GM18873 (cell line): ENCODE measurements around the gene RBFOX1.

ENCODE experiments used
- ATAC-seq: cut with Tn5 transposase; IDR thresholded peaks from one replicate; pipeline ENCODE4 v1.9.1; 2021; ENCODE audit warnings: mild to moderate bottlenecking, moderate library complexity, moderate number of reproducible peaks; ENCODE audit not compliant: unreplicated experiment, low FRiP score

The RBFOX1 gene

DNA sequence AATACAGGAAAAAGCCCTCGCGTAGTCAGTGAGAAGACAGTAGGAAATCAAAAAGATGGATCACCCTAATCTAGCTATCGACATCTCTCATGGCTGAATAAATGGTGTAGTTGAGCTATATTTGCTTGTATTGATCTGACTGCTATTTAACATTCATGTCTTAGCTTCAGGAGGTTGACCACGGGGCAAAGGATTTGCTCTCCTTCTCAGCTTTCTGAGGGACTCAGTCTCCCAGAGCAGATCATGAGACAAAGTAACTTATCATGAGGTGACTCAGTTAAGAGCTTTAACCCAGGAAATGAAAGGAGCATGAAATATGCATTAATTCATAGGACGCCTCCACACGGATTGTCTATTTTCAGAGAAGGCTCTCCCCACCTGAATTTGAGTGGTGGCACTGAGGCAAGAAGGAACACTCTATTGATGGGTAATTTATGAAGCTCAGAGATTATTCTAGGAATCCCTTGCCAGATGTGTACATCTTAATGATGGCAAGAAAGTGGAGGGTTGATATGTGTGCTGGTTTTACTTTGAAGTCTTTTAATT lies 608 bp downstream of the RBFOX1 start:
- no peak for ATAC-seq

DNA sequence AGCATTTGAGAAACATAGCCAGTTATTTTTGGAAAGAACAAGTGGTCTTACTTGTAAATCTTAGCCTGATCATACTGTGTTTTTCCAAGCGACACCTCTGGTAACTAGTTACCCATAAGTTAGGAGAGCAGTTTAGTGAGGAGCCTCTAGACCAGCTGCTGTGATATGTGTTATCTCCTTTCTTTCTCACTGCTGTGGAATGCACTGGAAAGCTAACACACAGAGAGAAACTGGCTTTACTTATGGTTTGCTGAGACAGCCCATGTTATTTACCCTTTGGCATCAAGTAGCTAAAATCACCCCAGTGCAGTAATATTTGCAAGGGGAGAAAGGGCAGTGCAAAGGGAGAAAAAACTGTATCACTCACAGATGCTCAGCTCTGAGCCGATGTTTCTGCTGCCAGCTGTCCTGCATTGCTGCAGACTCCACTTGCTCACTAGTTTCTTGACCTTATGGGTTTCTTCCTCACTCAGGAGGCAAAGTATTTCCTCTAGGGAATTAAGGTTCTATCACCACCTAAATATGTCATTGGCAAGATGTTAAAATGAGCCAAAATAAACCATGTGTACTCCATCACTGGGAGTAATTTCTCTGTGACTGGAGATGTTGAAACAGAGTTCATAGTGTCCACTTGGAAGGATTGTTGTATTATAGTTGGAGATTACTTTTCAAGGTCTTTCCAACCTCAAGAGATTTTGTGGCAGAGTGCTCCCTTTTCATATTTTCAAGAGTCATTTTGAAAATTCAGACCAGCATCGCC lies 2.3 kb downstream of the RBFOX1 start:
- ATAC-seq: no peak

DNA sequence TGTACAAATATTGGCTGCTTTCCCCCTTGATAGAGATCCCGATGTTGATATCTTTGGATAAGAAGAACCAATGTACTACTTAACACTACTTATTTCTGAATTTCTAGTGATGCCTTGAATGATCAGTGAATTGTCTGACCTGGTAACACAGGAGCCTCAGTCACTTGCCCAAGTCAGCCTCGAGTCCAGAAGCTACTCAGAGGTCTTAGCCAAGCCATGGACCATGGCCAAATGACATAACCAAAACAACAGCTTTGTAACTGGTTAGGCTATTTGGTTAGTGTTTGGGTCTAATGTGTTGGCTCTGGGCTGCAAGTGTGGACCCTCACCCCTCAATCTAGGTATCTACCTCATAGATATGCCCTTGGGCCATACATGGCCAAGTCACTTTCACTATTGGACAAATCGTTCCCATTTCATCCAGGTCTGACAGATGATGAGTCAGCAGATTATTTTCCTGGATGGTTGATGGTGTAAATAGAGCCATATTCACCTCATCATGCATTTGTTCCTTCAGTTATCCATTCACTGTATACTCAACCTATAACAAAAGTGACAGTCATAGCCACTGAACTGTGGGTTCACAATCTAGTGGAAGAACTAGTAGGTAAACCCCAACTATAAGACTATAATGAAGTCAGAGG lies 3.5 kb downstream of the RBFOX1 start:
- no peak for ATAC-seq

DNA sequence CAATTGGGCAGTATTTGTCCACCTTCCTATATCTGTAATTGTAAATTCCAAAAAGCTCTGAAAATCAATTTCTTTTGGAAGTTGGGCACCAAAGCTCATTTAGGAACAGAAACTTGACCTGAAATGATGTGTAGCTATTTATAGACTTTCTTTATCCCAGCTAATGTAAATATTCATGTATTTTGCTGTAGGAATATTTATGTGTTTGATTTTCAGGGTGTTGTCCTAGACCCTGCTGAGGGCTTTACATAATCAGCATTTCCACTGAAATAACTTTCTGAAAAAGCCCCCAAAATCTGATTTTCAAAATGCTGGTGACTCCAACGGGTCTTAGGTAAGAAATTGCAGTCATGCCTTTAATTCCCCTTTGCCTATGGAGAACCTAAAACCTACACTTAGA lies 4.1 kb downstream of the RBFOX1 start:
- no peak for ATAC-seq

DNA sequence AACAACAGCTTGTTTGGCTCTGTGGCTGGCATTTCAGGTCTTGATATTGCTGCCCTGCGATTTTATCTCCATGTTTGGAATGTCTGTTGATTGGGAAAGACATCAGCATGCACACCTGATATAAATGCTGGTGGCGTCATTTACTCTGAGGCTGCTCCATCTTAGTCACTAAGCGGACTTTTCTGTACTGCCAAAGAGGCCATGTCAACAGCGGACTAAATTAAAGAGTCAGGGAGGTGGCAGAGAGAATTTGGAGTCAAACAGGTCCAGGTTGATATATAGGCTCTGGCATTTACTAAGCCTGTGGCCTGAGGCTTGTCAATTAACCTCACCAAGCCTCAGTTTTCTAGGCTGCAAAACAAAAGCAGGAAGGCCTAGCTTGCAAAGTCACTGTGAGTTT lies 6.2 kb downstream of the RBFOX1 start:
- no peak for ATAC-seq

DNA sequence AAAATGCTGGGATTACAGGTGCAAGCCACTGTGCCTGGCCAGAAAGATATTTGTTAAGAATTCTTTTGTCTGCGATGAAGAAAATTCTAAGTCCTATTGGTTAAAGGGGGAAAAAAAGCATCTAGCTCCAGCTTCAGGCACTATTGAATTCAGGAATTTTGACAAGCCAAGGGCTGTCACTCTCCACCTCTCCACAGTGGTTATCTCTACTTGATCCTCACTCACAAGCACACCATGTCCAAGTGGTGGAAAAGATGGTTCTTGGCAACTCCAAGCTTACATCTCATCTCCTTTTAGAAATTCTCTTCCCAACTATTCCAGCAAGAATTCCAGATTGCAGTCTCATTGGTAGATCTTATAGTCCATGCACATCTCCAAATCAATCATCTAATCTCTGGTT lies 7.1 kb downstream of the RBFOX1 start:
- ATAC-seq: no peak

DNA sequence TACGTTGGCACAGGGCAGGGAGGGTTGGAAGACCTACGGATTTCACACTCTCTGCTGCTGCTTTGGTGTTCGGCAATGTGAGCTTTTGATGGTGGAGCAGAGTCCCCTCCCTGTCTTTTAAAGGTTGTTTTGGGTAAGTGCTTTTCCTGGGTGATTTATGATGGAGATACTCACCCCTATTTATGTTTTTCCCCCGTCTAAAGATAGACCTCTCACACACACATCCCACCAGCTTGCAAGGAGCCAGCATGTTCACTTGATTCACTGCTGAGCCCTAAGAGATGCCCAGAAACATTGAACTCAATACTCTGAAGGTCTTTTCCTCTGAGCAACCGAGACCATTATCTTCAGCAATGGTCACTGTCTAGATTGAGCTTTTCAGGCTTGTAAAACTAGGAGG lies 8.3 kb downstream of the RBFOX1 start:
- no peak for ATAC-seq

DNA sequence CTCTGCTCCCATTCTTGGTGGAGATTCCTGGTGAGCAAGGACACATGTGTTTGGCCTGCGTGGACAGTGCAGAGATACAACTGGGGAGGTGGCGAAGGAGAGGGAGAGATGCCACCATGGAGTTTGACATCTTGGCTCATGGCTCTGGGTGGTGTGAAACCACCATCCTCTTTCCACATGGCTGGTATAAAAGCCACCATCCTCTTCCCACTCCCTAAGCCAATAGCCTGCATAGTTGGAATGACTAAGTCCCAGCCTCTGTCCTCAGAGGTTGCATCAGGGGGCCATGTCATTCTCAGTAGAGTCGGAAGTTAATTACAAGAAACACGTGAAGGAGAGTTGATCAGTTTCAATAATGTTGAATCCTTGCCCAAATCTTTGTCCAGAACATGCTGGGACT lies 10.0 kb downstream of the RBFOX1 start:
- no peak for ATAC-seq

DNA sequence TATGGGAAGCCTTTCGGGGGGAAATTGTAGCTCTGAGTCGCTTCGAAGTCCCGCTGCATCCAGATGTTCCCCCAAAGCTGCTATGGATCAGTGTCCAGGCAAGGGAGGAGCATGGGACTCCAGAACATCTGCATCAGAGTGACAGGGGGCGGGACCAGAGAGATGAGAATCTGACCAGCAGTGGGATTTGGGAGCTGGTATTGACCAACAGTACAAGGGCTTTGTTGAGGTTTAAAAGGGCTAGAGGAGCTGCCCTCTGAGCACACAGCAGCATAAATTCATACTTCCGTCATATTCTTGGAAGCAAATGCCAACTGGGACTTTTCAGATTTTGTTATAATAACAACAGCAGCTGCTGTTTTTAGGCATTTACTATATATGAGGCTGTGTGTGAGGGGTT lies 10.6 kb downstream of the RBFOX1 start:
- no peak for ATAC-seq

DNA sequence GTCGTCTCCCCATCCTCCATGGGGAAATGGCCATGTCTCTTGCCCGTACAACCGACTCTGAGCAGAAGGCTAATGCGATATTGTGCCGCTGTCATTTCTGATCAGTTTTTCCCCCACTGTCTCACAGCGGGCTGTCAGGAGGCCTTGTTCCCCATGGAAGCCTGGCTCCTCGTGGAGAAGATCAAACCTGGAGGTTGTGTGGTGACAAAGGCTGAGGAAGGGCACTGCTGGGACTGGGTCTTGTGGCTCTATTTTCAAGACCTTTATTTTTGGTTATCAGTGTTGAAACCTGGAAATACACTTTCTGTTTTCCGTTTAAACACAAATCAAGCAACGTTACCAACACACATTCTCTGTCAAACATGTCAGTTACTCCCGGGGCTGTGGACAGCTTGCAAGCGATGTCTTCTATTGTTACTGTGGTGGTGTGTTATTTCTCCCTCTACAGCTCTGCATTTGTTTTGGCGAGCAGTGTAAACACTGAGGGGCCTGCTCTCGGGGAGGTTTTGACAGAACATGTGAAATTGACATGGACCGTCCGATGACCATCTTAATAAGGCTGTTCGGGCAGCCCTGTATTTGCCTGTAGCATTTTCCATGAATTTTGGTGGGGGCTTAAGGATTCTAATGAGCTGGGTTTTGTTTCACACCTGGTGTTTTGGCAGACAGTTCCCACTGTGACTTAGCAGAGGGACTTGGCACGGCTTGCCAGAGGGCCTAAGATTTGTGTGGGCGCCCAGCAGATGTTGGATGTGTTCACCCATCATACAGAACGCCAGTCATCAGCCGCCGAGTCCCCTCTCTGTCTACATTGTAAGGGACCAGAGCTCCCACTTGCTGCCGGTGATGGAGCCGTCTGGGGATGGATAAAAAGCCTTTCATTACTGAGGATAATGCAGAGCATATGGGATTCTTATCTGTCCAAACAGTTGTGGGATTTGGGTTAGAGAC lies 12.5 kb downstream of the RBFOX1 start:
- ATAC-seq: no peak

DNA sequence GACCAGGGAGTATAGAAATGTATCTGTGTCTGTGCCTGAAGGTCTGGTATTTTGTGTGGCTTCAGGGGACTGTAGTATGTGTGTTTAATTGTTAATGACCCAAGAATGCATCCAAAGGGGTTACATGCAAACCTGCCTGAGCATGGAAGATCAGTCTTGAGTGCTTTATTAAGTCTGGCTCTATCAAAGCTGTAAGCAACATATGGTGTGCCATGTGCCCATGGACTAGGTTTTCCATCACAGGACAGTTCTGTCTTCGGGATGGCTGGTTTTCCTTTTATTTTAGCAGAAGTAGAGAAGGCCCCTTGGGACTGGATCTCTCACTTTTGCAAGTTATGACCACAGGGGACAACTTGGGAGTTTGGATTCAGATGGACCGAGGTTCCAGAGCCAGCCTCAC lies 18.2 kb downstream of the RBFOX1 start:
- ATAC-seq: no peak

DNA sequence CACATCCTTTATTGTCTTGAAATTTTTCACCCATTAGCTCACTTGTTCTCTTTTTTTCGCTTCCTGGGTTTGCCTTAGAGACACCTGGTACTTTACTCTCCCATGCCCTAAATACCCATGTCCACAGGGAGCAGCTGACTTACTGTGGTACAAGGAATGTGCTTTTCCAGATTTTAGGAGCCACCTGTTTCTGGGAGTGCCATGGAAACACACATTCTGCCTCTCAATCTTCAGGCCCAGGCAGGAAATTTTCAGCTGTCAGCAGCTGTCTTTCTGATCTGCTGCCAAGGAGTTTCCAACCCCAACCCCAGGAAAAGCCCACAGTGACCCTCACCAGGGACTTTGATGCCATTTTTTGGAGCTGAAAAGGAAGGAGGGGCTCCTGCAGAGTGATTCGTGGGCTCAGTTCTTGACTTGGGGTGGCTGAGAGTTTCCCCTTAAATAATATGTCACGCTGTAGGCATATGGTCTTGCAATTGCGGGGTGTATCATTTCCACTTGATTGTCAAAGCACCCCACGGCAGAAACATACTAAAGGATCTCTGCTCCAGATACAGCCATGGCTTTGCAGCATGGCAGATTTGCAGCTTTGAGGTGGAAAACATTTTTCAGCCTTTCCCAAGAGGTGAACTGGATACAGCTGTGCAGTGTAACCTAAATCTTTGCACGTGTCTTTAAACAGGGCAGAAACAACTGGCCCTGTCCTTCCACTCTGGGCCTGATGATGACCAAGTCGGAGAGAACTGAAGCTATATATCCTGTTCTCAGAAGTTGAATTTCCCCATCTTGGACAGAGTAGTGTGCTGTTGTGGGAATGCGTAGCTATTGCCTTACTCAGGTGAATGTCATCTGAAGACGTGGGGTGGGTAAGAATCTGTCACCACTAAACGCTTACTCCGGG lies 19.2 kb downstream of the RBFOX1 start:
- ATAC-seq: no peak

DNA sequence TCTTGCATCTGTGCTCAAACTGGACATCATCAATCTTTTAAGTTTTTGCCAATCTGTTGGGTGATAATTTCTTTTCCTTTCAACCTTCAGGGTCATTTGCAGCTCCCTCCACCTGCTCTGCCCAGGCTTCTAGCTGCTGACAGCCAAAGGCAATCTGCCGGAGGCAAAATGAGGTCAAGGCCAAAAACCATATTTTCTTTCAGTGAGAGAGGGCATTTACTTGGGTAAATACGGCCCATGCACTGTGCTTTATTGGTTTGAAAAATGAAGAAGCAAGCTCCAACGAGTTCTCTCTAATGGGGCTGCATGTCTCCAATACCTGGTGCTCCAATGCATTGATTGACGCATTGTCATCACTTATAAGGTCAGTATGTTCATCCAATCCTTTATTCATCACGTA lies 23.1 kb downstream of the RBFOX1 start:
- ATAC-seq: no peak

DNA sequence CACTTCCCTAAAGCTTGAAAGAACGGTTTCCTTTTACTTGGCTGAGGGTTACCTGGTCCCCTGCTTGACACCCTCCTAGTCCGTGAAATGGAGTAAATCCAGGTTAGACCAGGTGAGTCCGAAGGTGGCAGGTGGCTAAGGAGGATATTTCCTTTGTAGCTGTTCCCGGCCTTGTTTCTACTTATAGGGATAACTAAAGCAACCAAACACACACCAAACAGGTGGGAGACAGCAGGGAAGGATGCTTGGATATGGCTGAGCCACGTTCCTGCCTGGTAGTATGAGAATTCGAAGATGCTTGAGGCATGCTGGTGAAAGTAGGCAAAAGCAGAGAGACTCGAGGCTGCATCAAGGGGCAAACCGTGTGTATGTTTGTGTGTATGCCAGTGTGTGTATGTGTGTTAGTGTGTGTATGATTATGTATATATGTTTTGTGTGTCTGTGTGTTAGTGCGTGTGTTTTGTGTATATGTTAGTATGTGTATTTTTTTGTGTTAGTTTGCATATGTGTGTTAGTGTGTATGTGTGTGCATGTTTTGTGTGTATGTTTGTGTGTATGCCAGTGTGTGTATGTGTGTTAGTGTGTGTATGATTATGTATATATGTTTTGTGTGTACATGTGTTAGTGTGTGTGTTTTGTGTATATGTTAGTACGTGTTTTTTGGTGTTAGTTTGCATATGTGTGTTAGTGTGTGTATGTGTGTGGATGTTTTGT lies 28.9 kb downstream of the RBFOX1 start:
- ATAC-seq: no peak

DNA sequence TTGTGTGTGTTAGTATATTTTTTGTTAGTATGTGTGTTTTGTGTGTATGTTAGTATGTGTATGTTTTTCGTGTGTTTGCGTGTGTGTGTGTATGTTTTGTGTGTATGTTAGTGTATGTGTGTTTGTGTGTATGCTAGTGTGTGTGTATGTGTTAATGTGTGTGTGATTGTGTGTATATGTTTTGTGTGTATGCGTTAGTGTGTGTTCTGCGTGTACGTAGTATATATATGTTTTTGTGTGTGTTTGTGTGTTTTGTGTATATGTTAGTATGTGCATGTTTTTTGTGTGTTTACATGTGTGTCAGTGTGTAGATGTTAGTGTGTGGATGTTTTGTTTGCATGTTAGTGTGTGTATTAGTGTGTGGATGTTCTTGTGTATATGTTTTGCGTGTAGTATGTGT lies 29.6 kb downstream of the RBFOX1 start:
- ATAC-seq: no peak

DNA sequence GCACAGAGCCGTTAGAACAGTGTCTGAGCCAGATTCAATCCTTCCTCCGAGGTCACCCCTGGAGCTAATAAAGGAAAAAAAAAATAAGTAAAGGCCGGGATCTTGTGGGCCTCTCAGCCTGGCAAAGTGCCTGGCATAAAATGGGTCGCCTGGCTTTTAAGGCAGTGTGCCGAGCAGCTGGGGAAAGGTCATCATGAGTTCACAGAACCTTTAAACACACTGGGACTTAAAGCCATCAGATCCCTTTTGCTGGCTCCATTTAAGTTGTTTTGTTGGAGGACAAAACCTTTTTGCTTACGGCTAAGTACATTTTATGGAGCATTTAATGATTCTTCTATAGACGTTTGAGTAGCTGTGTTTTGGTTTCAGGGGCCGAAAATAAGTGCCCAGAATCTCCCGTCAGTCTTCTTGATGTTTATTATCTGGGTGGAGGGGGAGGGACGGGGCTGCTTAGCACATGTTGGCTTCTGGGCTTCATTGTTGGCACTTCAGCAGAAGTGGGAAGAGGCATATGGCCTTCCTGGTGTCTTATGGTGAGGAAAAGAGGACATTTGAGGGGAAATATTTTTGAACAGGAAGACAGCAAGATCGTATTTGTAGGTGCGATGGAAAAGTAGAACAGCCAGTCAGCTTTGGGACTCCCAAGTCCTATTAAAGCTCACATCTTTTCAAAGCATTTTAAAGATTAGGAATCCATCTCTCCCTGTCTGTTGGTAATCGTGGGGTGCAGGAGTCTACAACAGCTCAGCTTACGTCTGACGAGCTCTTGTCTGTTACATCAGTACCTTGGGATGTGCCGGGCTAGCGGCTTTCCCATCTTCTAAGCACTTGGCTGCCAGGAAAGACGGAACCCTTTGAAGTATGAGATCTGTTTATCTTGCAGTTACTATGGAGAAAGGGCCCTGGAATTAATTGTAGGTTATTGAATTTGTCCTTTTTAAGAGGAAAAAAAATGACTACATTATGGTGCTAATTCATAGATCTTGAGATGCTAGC lies 31.1 kb downstream of the RBFOX1 start:
- no peak for ATAC-seq

DNA sequence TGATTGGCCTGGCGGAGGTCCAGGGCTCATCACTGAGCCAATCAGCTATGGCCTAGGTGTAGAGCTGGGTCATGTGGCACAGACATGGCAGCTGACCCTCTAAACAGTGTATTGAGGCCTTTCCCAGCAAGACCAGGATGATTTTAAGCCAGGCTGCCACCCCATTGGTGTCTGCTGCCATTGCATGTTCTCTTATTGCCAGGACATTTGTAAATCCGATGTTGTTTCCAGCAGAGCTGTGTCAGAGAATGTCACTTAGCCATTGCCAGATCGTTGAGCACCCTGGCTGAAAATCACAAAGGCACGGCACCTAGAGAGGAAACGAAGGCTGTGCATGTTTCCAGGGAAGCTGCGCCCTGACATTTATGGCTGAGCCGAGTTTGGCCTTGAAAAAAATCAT lies 33.4 kb downstream of the RBFOX1 start:
- ATAC-seq: no peak
